ENCODE data around the gene NLGN1. TPM values are rescaled to one million over a fixed set of nuclear protein-coding genes. Genes with fewer than 3 reads are reported as not detected.
A peak's percentile ranks its signal among the peaks of the same experiment; 100 is the strongest.
"Not testable (repeated sequence)": the region's sequence is repeated elsewhere in the genome, so short reads cannot be mapped to it uniquely, and the experiment has no call there.

NLGN1 gene
- total and polyA plus RNA-seq, 2 experiments from 2014 or later, result 5.3 to 10.9 TPM

DNA sequence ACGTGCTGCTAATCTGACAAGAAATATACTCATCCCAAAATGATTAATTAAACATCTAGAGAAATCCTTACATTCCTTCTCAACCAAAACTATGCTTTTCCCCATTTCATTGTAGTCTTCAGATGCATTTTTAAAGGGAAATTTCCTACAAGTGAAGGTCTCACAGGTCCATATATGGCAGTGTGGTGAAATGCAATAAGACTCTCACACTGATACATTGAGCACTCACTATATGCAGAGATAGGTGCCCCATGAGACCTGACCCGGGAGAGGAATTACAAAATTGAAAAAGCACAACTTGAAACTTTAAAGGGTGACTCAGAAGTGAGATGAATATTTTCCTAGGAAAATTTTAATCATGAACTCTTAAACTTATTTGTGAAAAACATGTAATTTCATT lies 832.4 kb downstream of the NLGN1 start:
- H3K27me3 ChIP-seq, result no peaks in the 10 kb centered on the region
- H3K27ac ChIP-seq, result no peak overlapping the region
- H3K4me3 ChIP-seq, result no peak overlapping the region
- DNase-seq (ENCODE audit: low read depth in 1 of 2, low spot score in 1 of 2), result peak in 1 of 2 donors; percentile 12
- TF ChIP-seq, protein P1, sequence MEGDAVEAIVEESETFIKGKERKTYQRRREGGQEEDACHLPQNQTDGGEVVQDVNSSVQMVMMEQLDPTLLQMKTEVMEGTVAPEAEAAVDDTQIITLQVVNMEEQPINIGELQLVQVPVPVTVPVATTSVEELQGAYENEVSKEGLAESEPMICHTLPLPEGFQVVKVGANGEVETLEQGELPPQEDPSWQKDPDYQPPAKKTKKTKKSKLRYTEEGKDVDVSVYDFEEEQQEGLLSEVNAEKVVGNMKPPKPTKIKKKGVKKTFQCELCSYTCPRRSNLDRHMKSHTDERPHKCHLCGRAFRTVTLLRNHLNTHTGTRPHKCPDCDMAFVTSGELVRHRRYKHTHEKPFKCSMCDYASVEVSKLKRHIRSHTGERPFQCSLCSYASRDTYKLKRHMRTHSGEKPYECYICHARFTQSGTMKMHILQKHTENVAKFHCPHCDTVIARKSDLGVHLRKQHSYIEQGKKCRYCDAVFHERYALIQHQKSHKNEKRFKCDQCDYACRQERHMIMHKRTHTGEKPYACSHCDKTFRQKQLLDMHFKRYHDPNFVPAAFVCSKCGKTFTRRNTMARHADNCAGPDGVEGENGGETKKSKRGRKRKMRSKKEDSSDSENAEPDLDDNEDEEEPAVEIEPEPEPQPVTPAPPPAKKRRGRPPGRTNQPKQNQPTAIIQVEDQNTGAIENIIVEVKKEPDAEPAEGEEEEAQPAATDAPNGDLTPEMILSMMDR (IDR thresholded peaks at IDR 0.05; ENCODE audit: low read depth, low read length), result no peak
- no peaks in the 10 kb centered on the region for H3K36me3 ChIP-seq
- H3K9me3 ChIP-seq (ENCODE audit: low read depth), result no peaks in the 10 kb centered on the region
- H3K4me1 ChIP-seq (ENCODE audit: low read depth), result peaks cover 7% of the 10 kb centered on the region

DNA sequence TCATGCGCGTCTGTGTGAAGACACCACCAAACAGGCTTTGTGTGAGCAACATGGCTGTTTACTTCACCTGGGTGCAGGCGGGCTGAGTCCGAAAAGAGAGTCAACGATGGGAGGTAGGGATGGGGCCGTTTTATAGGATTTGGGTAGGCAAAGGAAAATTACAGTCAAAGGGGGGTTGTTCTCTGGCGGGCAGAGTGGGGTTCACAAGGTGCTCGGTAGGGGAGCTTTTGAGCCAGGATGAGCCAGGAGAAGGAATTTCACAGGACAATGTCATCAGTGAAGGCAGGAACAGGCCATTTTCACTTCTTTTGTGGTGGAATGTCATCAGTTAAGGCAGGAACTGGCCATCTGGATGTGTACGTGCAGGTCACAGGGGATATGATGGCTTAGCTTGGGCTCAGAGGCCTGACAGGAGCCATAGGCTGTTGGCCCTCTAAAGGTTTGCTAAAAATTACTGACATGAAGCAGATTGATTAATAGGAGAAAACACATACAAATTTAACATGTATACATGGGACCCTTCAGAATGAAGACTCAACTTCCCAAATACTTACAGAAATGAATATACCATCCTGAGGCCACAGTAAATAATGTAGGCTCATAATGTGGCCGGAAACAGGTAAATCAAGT lies 834.6 kb downstream of the NLGN1 start:
- not testable (repeated sequence) for H3K4me3 ChIP-seq; H3K4me1 ChIP-seq (ENCODE audit: low read depth); H3K27ac ChIP-seq; H3K27me3 ChIP-seq; H3K9me3 ChIP-seq (ENCODE audit: low read depth); H3K36me3 ChIP-seq; DNase-seq (ENCODE audit: low read depth in 1 of 2, low spot score in 1 of 2)

DNA sequence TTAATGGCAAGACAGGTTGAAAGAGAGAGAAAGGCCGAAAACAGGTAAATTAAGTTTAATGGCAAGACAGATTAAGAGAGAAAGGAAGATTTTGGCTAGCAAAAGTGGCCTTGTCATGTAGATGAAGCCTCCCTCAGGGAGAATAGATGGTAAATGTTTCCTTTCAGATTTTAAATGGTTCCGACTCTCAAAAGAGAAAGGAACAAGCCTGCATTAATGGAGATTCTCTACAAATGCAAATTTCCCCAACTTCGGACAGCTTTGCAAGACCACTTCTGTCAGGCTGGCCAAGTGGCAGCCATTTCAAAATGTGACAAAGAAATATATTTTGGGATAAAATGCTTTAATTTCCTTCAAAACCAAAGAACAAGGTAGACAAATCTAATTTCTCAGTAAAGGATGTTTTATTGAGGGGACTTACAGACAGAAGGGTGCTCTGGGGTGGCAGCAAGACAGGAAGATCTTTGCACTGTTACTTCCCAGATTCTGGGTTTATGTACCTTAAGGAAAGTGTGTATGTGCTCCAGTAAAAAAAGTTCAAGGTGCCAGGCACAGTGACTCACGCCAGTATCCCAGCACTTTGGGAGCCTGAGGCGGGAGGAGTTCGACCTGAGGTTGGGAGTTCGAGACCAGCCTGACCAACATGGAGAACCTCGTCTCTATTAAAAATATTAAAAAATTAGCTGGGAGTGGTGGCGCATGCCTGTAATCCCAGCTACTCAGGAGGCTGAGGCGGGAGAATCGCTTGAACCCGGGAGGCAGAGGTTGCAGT lies 835.3 kb downstream of the NLGN1 start:
- DNase-seq (ENCODE audit: low read depth in 1 of 2, low spot score in 1 of 2), result no peak
- no peak overlapping the region for H3K4me3 ChIP-seq
- H3K36me3 ChIP-seq, result no peaks in the 10 kb centered on the region
- no peaks in the 10 kb centered on the region for H3K27me3 ChIP-seq
- peaks cover 4% of the 10 kb centered on the region for H3K4me1 ChIP-seq (ENCODE audit: low read depth)
- no peaks in the 10 kb centered on the region for H3K9me3 ChIP-seq (ENCODE audit: low read depth)
- no peak overlapping the region for H3K27ac ChIP-seq
- TF ChIP-seq, protein P1 (IDR thresholded peaks at IDR 0.05; ENCODE audit: low read depth, low read length), result no peak

DNA sequence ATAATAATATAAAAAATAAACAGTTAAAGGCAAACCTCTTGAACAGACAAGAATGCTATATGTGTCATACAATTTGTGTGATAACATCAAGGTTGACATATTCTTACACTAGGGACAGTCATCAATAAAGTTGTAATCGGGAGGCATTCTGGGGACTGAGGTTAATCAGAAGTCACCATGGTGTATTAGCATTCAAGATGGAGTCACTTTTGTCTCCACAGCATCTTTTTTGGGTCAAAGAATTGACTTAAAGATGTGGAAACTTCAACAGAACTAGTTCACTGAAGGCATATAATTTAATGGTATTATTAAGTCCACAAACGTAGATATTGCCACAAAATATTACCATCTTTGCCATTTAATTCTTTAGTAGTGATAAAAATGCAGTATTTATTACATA lies 836.0 kb downstream of the NLGN1 start:
- H3K4me3 ChIP-seq, result no peak overlapping the region
- no peaks in the 10 kb centered on the region for H3K36me3 ChIP-seq
- TF ChIP-seq, protein P1 (IDR thresholded peaks at IDR 0.05; ENCODE audit: low read depth, low read length), result no peak
- peaks cover 4% of the 10 kb centered on the region for H3K4me1 ChIP-seq (ENCODE audit: low read depth)
- H3K9me3 ChIP-seq (ENCODE audit: low read depth), result no peaks in the 10 kb centered on the region
- DNase-seq (ENCODE audit: low read depth in 1 of 2, low spot score in 1 of 2), result no peak
- H3K27me3 ChIP-seq, result no peaks in the 10 kb centered on the region
- no peak overlapping the region for H3K27ac ChIP-seq

DNA sequence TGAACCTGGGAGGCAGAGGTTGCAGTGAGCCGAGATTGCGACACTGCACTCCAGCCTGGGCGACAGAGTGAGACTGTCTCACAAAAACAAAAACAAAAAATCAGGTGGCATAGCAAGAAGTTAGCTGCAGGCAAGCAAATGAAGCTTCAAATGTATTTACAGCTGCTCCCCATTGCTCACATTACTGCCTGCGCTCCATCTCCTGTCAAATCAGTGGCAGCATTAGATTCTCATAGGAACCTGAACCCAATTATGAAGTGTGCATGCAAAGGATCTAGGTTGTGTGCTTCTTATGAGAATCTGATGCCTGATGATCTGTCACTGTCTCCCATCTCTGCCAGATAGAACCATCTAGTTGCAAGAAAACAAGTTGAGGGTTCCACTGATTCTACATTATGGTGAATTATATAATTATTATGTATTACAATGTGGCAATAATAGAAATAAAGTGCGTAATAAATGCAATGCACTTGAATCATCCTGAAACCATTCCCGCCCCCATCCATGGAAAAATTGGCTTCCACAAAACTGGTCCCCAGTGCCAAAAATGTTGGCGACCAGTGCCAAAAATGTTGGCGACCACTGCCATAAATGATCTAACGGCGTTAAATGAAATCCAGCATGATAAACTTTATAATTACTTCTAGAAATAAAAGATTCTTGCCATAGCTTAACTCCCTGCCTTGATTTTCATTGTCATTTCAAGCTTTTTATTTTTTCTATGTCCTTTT lies 844.9 kb downstream of the NLGN1 start:
- DNase-seq (ENCODE audit: low read depth in 1 of 2, low spot score in 1 of 2), result no peak
- H3K27ac ChIP-seq, result no peak overlapping the region
- TF ChIP-seq, protein P1 (IDR thresholded peaks at IDR 0.05; ENCODE audit: low read depth, low read length), result no peak
- no peaks in the 10 kb centered on the region for H3K4me1 ChIP-seq (ENCODE audit: low read depth)
- no peak overlapping the region for H3K4me3 ChIP-seq
- no peaks in the 10 kb centered on the region for H3K36me3 ChIP-seq
- H3K9me3 ChIP-seq (ENCODE audit: low read depth), result no peaks in the 10 kb centered on the region
- H3K27me3 ChIP-seq, result no peaks in the 10 kb centered on the region

DNA sequence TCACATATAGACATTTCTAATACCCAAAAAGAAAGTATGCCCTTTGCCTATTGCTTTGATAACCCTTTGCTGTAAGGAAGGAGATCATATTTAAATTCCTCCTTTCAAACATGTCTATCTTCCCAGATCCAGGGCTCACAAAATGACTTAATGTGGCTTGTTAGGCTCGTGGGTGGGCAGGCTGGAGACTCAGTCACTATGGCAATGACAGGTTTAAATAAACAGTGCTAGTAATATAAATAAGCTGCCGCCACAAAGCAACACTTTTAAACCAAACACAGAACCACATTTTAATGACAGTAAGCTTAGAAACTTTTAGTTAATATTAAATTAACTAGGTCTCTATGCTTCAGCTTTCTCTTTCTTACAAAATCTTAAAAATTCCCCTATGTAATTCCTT lies 845.6 kb downstream of the NLGN1 start:
- Histone ChIP-seq H3K27me3 (no peaks in the 10 kb centered on the region), H3K4me1 (ENCODE audit: low read depth) (no peaks in the 10 kb centered on the region), H3K36me3 (no peaks in the 10 kb centered on the region), H3K9me3 (ENCODE audit: low read depth) (no peaks in the 10 kb centered on the region), H3K27ac (no peak overlapping the region), H3K4me3 (no peak overlapping the region)
- TF ChIP-seq, protein P1 (IDR thresholded peaks at IDR 0.05; ENCODE audit: low read depth, low read length), result no peak
- peak in 1 of 2 donors; percentile 7 for DNase-seq (ENCODE audit: low read depth in 1 of 2, low spot score in 1 of 2)

All from cardiac muscle cell (in vitro differentiated cells and primary cell).